Bronchial epithelial cell (primary cell): ENCODE data around the gene FNDC3A. TPM values are rescaled to one million over a fixed set of nuclear protein-coding genes. Genes with fewer than 3 reads are reported as not detected.

Source experiments
- DNase-seq: peaks from one replicate; pipeline ENCODE4 v3.0.0-alpha.2; 2010; ENCODE audit warnings: low read depth
- FAIRE-seq: peaks from 2 replicates; lab custom pipeline; 2011; peaks lifted over from hg19 to GRCh38; lab: Jason Lieb, UNC
- H3K27me3 ChIP-seq: 2 replicates; pipeline ENCODE4 v1.5.1; 2011; ENCODE audit warnings: low read length; ENCODE audit not compliant: control insufficient read depth, insufficient read depth
- H3K36me3 ChIP-seq: 2 replicates; pipeline ENCODE4 v1.5.1; 2011; ENCODE audit warnings: low read length; ENCODE audit not compliant: control insufficient read depth, insufficient read depth
- H3K4me3 ChIP-seq: 2 replicates; pipeline ENCODE4 v1.5.1; 2011; ENCODE audit warnings: mild to moderate bottlenecking, low read depth, low read length, control low read depth
- total RNA-seq: library from RNA; depleted of rRNA; stranded (reverse); fragments of >200 nt; gene quantifications from 2 replicates; pipeline ENCODE4 v1.2.1, GENCODE V29; 2014
- TF ChIP-seq, protein P1 (sequence below): IDR thresholded peaks from 2 replicates; pipeline ENCODE4 v1.5.1; 2011; ENCODE audit warnings: mild to moderate bottlenecking, moderate library complexity, low read length, control low read depth, inconsistent platforms; ENCODE audit not compliant: insufficient read depth, severe bottlenecking

Gene FNDC3A
- total RNA-seq, 1 donor from 2014 or later = 24.0 TPM

DNA sequence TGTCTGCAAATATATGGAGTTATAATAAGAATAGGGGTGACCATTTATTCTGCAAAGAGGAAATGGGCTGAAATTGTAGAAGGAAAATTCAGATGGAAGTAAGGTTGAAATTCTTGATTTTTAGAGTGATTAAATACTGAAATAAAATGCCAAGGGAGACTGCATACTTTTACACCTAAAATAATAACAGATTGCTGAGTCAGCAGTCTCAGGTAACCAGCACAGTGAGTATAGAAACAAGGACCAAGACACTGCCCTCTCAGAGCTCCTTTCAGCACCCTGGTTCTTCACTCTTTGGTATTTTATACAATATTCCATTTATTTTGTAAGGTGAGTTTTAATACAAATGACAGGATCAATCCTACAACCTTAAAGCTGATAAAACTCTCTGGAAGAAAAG, 195.6 kb downstream of the FNDC3A start:
- Histone ChIP-seq H3K4me3 (no peak overlapping the region), H3K36me3 (peaks cover 1% of the 10 kb centered on the region), H3K27me3 (no peaks in the 10 kb centered on the region)
- no peak for DNase-seq
- TF ChIP-seq, protein P1, sequence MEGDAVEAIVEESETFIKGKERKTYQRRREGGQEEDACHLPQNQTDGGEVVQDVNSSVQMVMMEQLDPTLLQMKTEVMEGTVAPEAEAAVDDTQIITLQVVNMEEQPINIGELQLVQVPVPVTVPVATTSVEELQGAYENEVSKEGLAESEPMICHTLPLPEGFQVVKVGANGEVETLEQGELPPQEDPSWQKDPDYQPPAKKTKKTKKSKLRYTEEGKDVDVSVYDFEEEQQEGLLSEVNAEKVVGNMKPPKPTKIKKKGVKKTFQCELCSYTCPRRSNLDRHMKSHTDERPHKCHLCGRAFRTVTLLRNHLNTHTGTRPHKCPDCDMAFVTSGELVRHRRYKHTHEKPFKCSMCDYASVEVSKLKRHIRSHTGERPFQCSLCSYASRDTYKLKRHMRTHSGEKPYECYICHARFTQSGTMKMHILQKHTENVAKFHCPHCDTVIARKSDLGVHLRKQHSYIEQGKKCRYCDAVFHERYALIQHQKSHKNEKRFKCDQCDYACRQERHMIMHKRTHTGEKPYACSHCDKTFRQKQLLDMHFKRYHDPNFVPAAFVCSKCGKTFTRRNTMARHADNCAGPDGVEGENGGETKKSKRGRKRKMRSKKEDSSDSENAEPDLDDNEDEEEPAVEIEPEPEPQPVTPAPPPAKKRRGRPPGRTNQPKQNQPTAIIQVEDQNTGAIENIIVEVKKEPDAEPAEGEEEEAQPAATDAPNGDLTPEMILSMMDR = no peak
- FAIRE-seq = no peak

DNA sequence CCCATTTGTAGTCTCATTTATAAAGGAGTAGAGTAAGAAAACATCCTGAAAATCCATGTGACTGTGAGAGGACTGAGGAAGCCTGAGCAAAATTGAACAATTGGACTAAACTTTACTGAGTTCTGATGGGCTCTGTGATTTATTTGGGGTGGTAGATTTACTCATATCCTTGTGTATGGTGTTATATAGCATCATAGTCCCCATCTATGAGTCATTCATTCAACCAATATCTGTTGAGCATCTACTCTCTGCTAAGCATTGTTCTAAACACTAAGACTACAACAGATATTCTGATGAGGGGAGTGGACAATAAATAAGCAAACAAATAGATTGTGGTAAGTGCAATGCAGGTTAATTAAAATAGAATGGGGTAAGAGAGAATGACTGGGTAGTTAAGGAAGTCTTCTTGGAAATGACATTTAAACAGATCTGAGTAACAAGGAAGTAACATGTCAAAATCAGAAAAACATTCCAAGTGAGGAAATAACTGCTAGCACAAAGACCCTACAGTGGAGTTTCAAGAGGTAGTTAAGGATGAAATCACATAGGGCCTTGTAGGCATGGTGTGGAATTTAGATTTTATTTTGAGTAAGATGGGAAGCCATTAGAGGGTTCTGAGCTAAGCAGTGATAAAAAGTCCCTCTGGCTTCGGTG, 208.1 kb downstream of the FNDC3A start:
- FAIRE-seq (no peak), DNase-seq (peak; percentile 9)
- Histone ChIP-seq H3K4me3 (no peak overlapping the region), H3K36me3 (peaks cover 3% of the 10 kb centered on the region), H3K27me3 (no peaks in the 10 kb centered on the region)
- TF ChIP-seq, protein P1 = no peak

DNA sequence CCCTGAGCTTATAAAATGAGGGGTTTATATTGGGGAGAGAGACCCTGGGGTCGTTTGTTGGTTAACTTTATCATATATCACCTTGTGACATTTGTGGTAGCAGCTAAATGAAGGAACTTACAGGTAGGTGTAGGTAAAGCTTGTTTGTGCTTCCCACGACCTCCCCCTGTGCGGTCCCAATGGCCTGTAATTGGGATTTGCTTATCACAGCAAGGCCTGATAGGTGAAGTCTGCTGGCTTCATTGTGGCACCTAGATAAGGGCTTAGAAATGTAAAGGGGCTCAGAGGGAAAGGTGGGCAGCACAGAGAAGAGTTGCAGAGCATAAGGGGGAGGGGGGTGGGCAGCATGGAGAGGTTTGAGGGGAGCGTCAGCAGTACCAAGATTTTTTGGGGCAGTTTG, 208.9 kb downstream of the FNDC3A start:
- DNase-seq (no peak), FAIRE-seq (no peak)
- H3K4me3 ChIP-seq = no peak overlapping the region
- no peaks in the 10 kb centered on the region for H3K27me3 ChIP-seq
- H3K36me3 ChIP-seq = peaks cover 3% of the 10 kb centered on the region
- TF ChIP-seq, protein P1 = no peak

- Histone ChIP-seq H3K36me3 (peaks cover 3% of the 10 kb centered on the region), H3K27me3 (no peaks in the 10 kb centered on the region), H3K4me3 (no peak overlapping the region)
- FAIRE-seq = no peak
- TF ChIP-seq, protein P1 = no peak
- peak; percentile 10 for DNase-seq
These were observed 209.6 kb downstream of the FNDC3A start for GRCh38 chr13:49185264-49185663.

DNA sequence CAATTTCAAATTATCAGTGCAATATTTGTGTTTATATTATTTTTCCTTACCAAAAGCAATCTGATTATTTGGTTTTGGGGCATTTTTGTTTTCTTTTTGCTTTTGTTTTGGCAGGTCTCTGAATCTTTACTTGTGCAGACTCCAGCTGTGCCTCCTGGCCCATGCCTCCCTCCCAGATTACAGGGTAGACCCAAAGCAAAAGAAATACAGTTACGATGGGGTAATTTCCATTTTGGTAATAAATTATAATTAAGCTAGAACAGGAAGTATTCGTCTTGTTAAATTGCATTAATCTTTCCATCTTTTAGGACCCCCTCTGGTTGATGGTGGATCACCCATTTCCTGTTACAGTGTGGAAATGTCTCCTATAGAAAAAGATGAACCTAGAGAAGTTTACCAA, 215.2 kb downstream of the FNDC3A start:
- Histone ChIP-seq H3K36me3 (peaks cover 2% of the 10 kb centered on the region), H3K27me3 (no peaks in the 10 kb centered on the region), H3K4me3 (no peak overlapping the region)
- FAIRE-seq (no peak), DNase-seq (no peak)
- TF ChIP-seq, protein P1 = no peak

DNA sequence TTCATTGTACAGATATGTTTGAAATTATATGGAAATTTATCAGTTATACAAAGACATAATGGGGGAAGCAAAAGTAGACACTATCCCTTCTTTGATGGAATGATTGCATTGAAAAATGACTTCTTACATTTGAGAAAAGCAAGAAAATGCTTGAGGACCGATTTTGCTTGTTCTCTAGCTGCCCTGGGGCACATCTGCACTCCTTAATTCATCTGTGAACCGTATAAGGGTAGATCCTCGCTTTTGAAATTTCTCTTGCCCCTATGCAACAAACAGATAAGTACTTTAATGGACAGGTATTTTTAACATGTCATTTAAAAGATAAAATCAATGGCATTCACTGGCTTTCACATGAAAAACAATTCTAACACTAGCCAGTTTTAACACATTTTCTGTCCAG, 230.9 kb downstream of the FNDC3A start:
- peaks cover 4% of the 10 kb centered on the region for H3K36me3 ChIP-seq
- DNase-seq = no peak
- no peak overlapping the region for H3K4me3 ChIP-seq
- TF ChIP-seq, protein P1 = no peak
- FAIRE-seq = no peak
- no peaks in the 10 kb centered on the region for H3K27me3 ChIP-seq
